SJCRH30 (cell line): ENCODE data around the gene PRDM15. TPM values are rescaled to one million over a fixed set of nuclear protein-coding genes. Genes with fewer than 3 reads are reported as not detected.
A peak's percentile ranks its signal among the peaks of the same experiment; 100 is the strongest.

Experiments used
- DNase-seq, 2 experiments: peaks; one replicate each; pipeline ENCODE4 v3.0.0-alpha.2; 2015 to 2020
- H3K27ac ChIP-seq: fragments of 250-450 bp; sonication (Bioruptor Pico); 2 replicates; pipeline ENCODE4 v1.5.1; 2020; ENCODE audit warnings: mild to moderate bottlenecking, moderate library complexity
- H3K27me3 ChIP-seq: fragments of 250-450 bp; sonication (Bioruptor Pico); 2 replicates; pipeline ENCODE4 v1.5.1; 2020; ENCODE audit warnings: mild to moderate bottlenecking, moderate library complexity
- H3K36me3 ChIP-seq: fragments of 250-450 bp; sonication (Bioruptor Pico); 2 replicates; pipeline ENCODE4 v1.5.1; 2020; ENCODE audit warnings: mild to moderate bottlenecking, moderate library complexity
- H3K4me1 ChIP-seq: fragments of 250-450 bp; sonication (Bioruptor Pico); 2 replicates; pipeline ENCODE4 v1.5.1; 2020; ENCODE audit warnings: mild to moderate bottlenecking, moderate library complexity
- H3K4me3 ChIP-seq: fragments of 250-450 bp; sonication (Bioruptor Pico); 2 replicates; pipeline ENCODE4 v1.5.1; 2020; ENCODE audit warnings: mild to moderate bottlenecking, moderate library complexity
- H3K9me3 ChIP-seq: fragments of 250-450 bp; sonication (Bioruptor Pico); replicated peaks from 2 replicates; pipeline ENCODE4 v1.5.1; 2020; ENCODE audit warnings: mild to moderate bottlenecking, moderate library complexity
- total RNA-seq: library from RNA; depleted of rRNA; stranded (reverse); fragments of >200 nt; shearing (Covaris generic); gene quantifications from 2 replicates; pipeline ENCODE4 v1.2.3, GENCODE V29; 2014

The PRDM15 gene
- total RNA-seq, 1 experiment from 2014 or later: 6.1 TPM

- no peak for DNase-seq
- Histone ChIP-seq H3K27ac (no peak overlapping the region), H3K27me3 (no peaks in the 10 kb centered on the region), H3K9me3 (no peaks in the 10 kb centered on the region), H3K36me3 (no peaks in the 10 kb centered on the region), H3K4me3 (no peak overlapping the region), H3K4me1 (no peaks in the 10 kb centered on the region)
These were observed 53.3 kb downstream of the PRDM15 start for GRCh38 chr21:41825881-41826280.

DNA sequence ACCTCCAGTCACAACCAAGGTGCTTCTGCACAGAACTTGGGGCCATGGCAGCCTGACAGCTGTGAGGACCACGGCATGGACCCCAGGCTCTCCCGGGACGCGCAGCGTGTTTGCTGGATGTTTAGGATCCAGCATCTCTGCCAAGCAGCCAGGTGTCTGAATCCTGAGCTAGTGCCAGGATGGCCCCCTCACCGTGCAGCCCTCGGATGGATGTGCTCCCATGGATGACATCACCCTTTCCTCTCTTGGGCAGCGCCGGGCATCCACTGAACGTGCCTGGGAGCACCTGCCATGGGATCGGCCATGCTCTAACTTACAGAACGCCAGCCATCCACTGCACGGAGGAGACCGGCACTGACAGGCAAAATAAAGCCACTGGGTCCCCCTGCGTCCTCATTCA, 53.9 kb downstream of the PRDM15 start:
- H3K4me1 ChIP-seq: no peaks in the 10 kb centered on the region
- no peak overlapping the region for H3K27ac ChIP-seq
- no peaks in the 10 kb centered on the region for H3K36me3 ChIP-seq
- H3K27me3 ChIP-seq: no peaks in the 10 kb centered on the region
- no peak for DNase-seq
- no peaks in the 10 kb centered on the region for H3K9me3 ChIP-seq
- H3K4me3 ChIP-seq: no peak overlapping the region

DNA sequence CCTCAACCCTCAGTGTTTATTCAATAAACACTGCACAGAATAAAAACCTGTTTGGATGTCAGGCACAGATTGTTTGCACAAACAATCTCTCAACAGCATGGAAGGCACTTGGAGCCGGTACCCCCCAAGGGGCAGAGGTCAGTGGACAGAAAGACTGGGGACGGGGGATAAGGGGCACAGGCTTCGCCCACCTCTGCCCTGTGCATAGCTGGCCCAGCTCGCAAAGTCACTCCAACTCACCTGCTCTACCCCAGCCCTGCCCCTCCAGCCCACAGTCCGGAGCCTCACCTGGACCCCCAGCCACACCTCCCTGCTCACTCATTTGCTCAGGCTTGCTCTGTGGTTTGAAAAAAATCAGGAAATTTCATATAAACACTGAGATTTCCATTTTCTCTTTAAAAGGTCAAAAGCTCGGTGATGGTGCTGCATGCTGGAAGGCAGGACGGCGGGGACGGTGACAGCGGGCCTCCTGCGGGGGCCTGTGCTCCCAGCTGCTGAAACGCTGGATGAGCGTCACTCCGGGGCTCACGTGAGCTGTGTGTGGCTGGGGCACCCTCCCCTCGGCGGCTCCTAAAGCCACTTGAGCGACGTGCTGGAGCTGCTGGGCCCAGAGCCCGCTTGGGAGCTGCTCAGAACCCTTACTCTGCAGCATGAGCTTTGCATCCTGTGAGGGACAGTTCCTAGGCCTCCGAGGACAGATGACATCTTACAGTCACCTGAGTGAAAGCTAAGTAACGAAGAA, 54.5 kb downstream of the PRDM15 start:
- Histone ChIP-seq H3K27ac (no peak overlapping the region), H3K4me1 (no peaks in the 10 kb centered on the region), H3K27me3 (no peaks in the 10 kb centered on the region), H3K9me3 (no peaks in the 10 kb centered on the region), H3K4me3 (no peak overlapping the region), H3K36me3 (no peaks in the 10 kb centered on the region)
- no peak for DNase-seq

- Histone ChIP-seq H3K9me3 (no peaks in the 10 kb centered on the region), H3K4me1 (no peaks in the 10 kb centered on the region), H3K4me3 (no peak overlapping the region), H3K27ac (no peak overlapping the region), H3K36me3 (no peaks in the 10 kb centered on the region), H3K27me3 (no peaks in the 10 kb centered on the region)
- no peak for DNase-seq
These were observed 55.2 kb downstream of the PRDM15 start for GRCh38 chr21:41823906-41824305.

- Histone ChIP-seq H3K27me3 (no peaks in the 10 kb centered on the region), H3K4me3 (no peak overlapping the region), H3K27ac (no peak overlapping the region), H3K9me3 (no peaks in the 10 kb centered on the region), H3K36me3 (no peaks in the 10 kb centered on the region), H3K4me1 (no peaks in the 10 kb centered on the region)
- DNase-seq: no peak
These were observed 56.0 kb downstream of the PRDM15 start for GRCh38 chr21:41823166-41823565.

DNA sequence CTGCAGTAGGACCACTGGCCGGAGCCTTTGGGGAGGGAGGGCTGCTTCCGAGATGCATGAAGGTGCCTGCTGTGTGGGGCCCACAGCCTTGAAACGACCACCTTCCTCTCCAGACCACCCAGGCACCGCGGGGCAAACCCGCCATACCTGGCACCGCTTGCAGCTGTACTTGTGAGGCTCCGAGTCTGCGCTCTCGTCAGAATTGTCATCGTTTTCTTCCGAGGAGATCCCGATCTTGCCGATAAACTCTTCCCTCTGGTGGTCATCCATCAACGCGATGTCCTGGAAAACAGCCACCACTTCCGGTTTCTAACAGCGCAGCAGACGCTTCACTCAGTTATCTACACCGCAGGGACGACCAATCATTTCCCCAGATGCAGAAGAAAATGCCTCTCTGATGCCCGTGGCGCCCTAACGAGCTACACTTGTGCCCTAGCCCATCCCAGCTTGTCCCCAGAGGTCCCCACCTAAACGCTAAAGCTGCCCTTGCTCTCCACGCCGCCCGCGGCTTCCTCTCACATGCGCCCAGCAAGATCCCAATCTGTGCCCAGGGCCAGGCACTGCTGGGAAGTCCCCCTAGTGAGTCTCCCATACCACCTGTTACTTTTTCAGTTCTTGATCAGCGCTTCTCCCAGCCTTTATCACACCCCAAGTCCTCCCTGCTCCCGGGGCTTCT, 57.2 kb downstream of the PRDM15 start:
- DNase-seq: no peak
- H3K36me3 ChIP-seq: no peaks in the 10 kb centered on the region
- no peak overlapping the region for H3K4me3 ChIP-seq
- H3K4me1 ChIP-seq: no peaks in the 10 kb centered on the region
- no peaks in the 10 kb centered on the region for H3K27me3 ChIP-seq
- no peak overlapping the region for H3K27ac ChIP-seq
- no peaks in the 10 kb centered on the region for H3K9me3 ChIP-seq

GRCh38 chr21:41821081-41821755, 57.9 kb downstream of the PRDM15 start:
- H3K4me1 ChIP-seq: no peaks in the 10 kb centered on the region
- H3K9me3 ChIP-seq: no peaks in the 10 kb centered on the region
- H3K4me3 ChIP-seq: no peak overlapping the region
- H3K36me3 ChIP-seq: no peaks in the 10 kb centered on the region
- no peaks in the 10 kb centered on the region for H3K27me3 ChIP-seq
- no peak overlapping the region for H3K27ac ChIP-seq
- no peak for DNase-seq

- Histone ChIP-seq H3K9me3 (no peaks in the 10 kb centered on the region), H3K4me1 (no peaks in the 10 kb centered on the region), H3K4me3 (no peak overlapping the region), H3K27me3 (no peaks in the 10 kb centered on the region), H3K36me3 (no peaks in the 10 kb centered on the region), H3K27ac (no peak overlapping the region)
- DNase-seq: no peak
These were observed 58.6 kb downstream of the PRDM15 start for GRCh38 chr21:41820384-41821080.

- H3K4me1 ChIP-seq: no peaks in the 10 kb centered on the region
- no peak overlapping the region for H3K27ac ChIP-seq
- no peak for DNase-seq
These were observed 59.3 kb downstream of the PRDM15 start for GRCh38 chr21:41819856-41820281.

GRCh38 chr21:41819236-41819855, 59.8 kb downstream of the PRDM15 start:
- Histone ChIP-seq H3K27me3 (no peaks in the 10 kb centered on the region), H3K9me3 (no peaks in the 10 kb centered on the region), H3K4me1 (no peaks in the 10 kb centered on the region), H3K4me3 (no peak overlapping the region), H3K27ac (no peak overlapping the region), H3K36me3 (no peaks in the 10 kb centered on the region)
- DNase-seq: no peak

More at GRCh38 chr21:41819856-41820281, 59.3 kb downstream of the PRDM15 start:
- Histone ChIP-seq H3K27me3 (no peaks in the 10 kb centered on the region), H3K4me3 (no peak overlapping the region), H3K9me3 (no peaks in the 10 kb centered on the region), H3K36me3 (no peaks in the 10 kb centered on the region)

GRCh38 chr21:41817877-41818855, 61.0 kb downstream of the PRDM15 start:
- no peaks in the 10 kb centered on the region for H3K4me1 ChIP-seq

DNA sequence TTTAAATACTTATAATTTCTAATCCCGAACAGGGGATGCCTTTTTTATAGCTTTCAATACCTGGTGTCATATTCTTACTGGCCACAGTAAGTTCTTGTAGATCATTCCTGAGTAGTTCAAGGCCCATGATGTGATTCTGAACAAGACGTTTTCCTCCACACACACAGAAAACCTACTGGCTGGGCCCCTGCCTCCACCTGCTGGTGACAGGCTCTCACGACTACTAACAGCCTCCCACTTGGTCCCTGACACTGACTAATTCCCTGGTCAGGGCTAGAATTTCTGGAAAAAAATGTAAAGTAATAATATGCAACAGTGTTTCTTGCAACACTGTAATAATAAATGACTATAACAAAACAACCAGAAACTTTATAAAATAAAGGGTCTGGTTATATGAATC, 61.9 kb downstream of the PRDM15 start:
- Histone ChIP-seq H3K27me3 (no peaks in the 10 kb centered on the region), H3K9me3 (no peaks in the 10 kb centered on the region), H3K36me3 (no peaks in the 10 kb centered on the region), H3K4me1 (no peaks in the 10 kb centered on the region), H3K27ac (no peak overlapping the region), H3K4me3 (no peak overlapping the region)
- DNase-seq: peak in 1 of 2 experiments; percentile 45

More at GRCh38 chr21:41817877-41818855, 61.0 kb downstream of the PRDM15 start:
- DNase-seq: no peak
- Histone ChIP-seq H3K27me3 (no peaks in the 10 kb centered on the region), H3K36me3 (no peaks in the 10 kb centered on the region), H3K4me3 (no peak overlapping the region), H3K9me3 (no peaks in the 10 kb centered on the region), H3K27ac (no peak overlapping the region)

DNA sequence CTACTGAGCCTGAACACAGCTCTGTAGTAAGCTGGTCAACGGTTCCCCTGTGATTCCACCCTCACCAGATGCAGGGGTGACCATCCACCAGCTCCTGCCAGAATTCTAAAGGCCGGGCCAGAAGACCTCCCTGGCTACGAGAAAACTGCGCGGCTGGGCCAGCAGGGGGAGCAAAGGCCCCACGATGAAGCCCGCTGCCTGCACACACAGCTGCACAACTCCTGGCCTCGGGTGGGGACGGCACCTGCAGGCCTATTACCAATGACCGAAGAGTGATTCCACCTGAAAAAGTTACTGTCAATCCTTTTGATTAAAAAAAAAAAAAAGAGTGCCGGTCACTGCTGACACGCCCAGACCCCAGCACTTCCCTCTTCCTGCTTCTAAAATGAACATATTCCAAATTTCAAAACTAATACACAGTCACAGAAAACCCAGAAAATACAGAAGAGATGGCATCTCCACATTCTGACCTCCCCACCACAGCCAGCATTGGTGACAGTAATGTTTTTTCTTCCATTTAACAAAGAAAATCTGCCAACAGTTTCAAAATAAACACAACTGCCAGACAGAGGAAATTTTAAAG, 62.5 kb downstream of the PRDM15 start:
- no peak overlapping the region for H3K4me3 ChIP-seq
- no peaks in the 10 kb centered on the region for H3K36me3 ChIP-seq
- no peaks in the 10 kb centered on the region for H3K27me3 ChIP-seq
- H3K4me1 ChIP-seq: no peaks in the 10 kb centered on the region
- no peak overlapping the region for H3K27ac ChIP-seq
- peak; percentile 28 to 53 for DNase-seq
- H3K9me3 ChIP-seq: no peaks in the 10 kb centered on the region
